NCI-H146 (cell line): ENCODE data around the gene ST3GAL4.

Experiments used
- DNase-seq: peaks from one replicate; lab custom pipeline; 2025; lab: John Stamatoyannopoulos, UW

Gene ST3GAL4

DNA sequence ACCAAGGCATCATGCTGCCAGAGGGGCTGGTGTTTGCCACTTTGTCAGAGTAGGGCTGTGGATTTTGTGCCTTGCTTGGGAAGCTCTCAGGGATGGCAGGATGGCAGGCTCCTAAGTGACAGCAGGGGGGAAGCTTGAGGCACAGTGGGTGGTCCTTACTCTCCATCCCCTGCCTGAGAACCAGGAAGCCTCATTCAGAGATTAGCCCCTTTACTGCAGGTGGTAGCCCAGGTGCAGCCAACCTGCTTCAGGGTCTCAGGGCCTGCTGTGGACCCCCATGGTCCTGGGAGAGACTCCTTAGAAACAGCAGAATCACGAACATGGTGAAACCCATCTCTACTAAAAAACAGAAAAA is 8.9 kb upstream of the ST3GAL4 start:
- peak; percentile 88 for DNase-seq

GRCh38 chr11:126346946-126347345 is 8.5 kb upstream of the ST3GAL4 start:
- DNase-seq, result peak; percentile 41

DNA sequence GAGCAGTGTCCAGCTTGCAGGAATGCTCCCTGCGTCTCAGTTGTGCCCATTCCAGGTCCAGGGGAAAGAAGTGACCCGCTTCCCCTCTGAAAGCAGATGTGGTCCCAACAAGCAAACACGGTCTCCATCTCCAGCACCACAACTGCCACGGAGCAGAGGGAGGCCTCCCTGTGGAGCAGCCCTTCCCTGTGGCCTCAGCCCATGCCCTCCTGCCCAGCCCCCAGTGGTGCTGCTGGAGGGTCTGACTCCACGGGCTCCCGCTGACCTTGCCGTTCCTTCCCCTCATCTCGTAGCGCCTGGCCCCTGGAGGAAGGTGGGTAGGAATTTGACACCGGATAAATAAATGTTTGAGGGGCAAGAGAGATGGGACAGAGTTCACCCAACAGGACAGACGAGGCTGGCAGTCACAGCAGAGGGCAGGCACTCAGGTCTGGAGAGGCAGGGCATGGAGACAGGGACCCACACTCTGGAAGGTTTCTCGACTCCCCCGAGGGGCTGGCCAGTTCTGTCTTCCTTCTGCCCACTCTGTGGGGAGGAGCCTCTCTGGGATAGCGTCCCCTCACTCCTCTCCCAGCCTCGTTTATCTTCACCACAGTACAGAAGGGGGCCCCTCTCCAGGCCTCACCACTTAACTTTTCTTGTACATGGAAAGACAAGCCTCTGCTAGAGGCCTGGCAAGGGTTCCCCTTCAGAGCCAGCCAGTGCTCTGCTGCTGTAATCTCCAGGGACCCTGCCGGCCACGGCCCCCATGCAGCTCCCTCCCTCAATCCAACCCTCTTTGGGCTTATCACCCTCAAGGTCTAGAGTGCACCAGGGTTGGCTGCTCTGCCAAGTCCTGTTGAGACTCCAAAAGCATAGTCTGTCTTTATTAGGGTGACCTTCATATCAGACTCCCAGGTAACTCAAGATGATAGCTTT is 7.5 kb upstream of the ST3GAL4 start:
- no peak for DNase-seq

DNA sequence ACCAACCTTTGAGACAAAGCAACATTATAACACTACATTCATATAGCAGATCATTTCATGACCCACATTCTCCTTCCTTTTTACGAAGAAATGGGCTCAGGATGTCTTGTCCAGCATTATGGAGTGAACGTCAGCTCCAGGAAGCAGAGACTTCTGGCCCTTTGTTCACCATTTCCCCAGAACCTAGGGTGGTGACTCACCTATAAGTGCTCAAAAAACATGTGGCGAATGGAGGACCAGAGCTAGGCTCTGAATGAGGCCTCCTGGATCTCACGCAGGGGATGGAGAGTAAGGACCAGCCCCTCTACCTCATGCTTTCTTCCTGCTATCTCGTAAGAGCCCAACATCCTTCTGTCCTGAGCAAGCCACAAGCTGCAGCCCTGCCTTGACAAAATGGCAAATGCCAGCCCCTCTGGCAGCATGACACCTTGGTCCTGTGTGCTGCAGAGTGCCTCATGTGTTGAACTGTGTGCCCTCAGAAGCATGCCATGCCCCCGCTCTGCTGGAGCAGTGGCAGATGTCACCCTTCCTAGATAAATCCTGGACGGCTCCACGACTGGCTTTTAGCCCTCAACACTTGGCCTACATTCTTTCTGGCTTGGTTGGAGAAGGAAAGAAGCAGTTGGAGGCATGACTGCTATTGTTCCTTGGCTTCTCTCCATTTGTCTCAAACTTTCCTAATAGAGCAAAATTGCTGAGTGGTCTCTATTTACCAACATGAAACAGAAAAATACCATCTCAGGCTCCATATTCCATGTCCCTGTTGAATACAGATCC is 6.5 kb upstream of the ST3GAL4 start:
- DNase-seq, result no peak

- DNase-seq, result no peak
Observed at GRCh38 chr11:126350836-126351235, 4.7 kb upstream of the ST3GAL4 start.

DNA sequence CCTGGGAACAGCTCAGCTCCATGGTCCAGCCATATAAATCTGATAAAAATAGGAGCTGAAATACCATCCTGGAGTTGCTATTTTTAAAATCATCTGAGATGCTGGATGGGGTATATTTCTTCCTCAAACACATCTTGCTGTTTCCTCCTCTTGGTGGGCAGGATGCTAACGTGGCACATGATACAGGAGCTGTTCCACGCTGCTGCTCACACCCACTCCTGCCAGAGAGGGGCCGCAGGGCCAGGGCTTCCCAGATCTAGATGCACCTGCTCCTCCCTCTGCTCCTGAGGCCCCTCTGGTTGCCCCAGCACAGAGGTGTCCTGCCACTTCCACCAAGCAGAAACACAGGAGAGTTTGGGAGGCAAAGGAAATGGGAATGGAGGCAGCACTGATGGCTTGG is 3.3 kb upstream of the ST3GAL4 start:
- no peak for DNase-seq

DNA sequence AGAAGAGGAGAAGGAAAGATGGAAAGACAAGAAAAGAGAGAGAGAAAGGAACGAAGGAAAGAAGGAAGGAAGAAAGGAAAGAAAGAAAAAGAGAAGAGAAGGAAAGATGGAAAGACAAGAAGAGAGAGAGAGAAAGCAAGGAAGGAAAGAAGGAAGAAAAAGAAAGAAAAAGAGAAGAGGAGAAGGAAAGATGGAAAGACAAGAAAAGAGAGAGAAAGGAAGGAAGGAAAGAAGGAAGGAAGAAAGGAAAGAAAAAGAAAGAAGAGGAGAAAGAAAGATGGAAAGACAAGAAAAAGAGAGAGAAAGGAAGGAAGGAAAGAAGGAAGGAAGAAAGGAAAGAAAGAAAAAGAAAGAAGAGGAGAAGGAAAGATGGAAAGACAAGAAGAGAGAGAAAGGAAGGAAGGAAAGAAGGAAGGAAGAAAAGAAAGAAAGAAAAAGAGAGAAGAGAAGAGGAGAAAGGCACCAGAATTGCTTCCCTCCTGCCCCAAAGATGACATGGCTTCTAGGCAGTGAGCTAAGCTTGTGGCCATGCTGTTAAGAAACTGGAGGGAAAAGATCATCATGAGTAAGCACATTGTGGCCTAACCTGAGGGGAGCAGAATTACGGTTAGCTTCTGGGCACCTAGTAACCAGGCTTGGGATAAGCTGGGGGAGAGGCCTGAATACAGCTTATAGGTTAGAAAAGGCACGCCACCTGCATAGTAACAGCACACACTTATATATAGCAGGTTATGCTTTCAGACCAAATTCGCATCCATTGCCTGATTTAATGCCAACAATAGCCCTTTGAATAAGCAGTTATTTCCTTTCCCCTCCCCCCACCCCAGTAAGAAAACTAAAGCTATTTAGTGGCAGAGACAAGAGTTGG is 2.3 kb upstream of the ST3GAL4 start:
- DNase-seq, result no peak

GRCh38 chr11:126354631-126355323 is 709 bp upstream of the ST3GAL4 start:
- DNase-seq, result no peak

DNA sequence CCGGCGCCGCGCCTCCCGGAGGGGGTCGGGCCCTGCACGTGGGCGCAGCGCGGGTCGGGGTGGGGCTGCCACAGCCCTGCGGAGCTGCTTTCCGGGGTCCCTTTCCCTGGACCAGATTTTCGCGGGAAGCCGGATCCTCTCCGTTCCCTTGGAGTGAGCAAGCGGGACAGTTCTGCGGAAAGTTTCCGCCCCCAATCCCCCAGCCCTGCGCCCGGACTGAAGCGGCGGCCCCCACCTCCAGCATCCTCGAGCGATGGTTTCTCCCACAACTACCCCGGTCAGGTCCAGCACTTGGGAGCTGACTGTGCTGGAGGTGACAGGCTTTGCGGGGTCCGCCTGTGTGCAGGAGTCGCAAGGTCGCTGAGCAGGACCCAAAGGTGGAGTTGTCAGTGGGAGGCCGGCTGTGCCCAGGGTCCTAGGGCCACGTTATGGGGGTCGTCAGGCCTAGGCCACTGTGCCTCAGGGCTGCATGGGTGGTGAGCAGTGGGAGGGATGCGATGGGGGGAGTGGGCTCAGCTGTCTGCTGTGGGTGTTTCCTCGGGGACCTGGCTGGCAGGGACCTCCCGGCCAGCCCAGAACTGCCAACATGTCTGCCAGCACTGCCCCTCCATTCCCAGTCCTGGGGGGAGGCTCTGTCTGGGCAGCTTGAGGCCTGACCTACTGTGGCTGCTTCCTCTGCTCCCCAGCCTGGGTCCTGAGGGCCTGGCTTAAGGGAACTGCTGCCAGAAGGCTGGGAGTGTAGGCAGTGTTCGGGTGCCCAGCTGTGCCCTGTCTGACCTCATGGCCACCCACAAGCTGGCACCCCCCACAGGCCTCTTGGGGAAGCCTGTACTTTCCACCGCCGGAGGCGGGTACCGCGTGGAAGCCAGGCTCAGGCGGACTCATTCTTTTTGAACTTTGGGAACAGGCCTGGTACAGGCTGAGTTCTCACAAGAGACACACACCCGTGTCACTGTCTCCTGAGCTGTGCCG is 726 bp downstream of the ST3GAL4 start:
- DNase-seq, result peak; percentile 47

GRCh38 chr11:126357055-126357962 is 1.8 kb downstream of the ST3GAL4 start:
- DNase-seq, result no peak

GRCh38 chr11:126357969-126358762 is 2.7 kb downstream of the ST3GAL4 start:
- DNase-seq, result no peak

GRCh38 chr11:126358763-126359160 is 3.3 kb downstream of the ST3GAL4 start:
- no peak for DNase-seq

GRCh38 chr11:126359431-126360048 is 4.1 kb downstream of the ST3GAL4 start:
- DNase-seq, result no peak

GRCh38 chr11:126360049-126360446 is 4.6 kb downstream of the ST3GAL4 start:
- DNase-seq, result no peak

GRCh38 chr11:126361400-126361799 is 5.9 kb downstream of the ST3GAL4 start:
- no peak for DNase-seq

- no peak for DNase-seq
Observed at GRCh38 chr11:126362879-126363655, 7.6 kb downstream of the ST3GAL4 start.

DNA sequence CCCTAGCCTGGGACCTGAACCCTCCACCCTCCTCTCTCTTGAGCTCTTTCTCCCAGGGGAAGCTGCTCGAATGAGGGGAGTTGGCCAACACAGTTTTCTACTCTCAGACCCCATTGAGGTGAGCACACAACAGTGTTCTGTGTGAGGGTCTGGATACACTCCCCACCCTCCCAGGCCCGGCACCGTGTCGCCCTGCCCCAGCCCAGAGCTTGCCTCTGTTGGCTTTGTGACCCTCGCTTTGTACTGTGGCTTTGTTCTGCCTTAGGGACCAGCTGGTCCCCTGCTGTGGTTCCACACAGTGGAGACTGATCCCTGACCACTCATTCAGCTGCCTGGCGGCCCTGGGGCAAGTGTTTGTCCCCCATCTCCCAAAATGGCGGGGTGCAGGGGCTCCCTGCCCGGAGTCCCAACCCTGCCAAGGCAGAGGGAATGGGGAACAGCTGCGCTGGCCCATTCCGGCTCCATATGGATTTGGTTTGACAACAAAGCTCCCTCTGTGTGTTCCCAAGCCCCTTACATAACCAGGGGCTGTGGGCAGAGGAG is 8.3 kb downstream of the ST3GAL4 start:
- peak; percentile 40 for DNase-seq
